ENCODE measurements around the gene ACIN1.

ACIN1 gene

GRCh38 chr14:23013054-23013748 lies 81.7 kb downstream of the ACIN1 start:
- no CpG with 5 or more reads among the region's 6 CpGs for WGBS (ENCODE audit: insufficient coverage, insufficient read length)

GRCh38 chr14:23009939-23010726 lies 84.8 kb downstream of the ACIN1 start, which contains the start of gene C14orf93:
Gene C14orf93 (minus strand): TSS chr14:23010143. CDS start chr14:22999023, 11,120 bp downstream.
- Histone ChIP-seq H3K9me3 (ENCODE audit: control insufficient read depth, insufficient read depth, low read length) (no peaks in the 10 kb centered on the region), H3K36me3 (ENCODE audit: control insufficient read depth, insufficient read depth, low read length) (no peaks in the 10 kb centered on the region), H3K27ac (ENCODE audit: low read length) (no peak within 1 kb of the TSS), H3K4me3 (ENCODE audit: low read length) (peak within 1 kb of the TSS; percentile 28; the same call in 1 of the 2 replicates), H3K27me3 (ENCODE audit: control insufficient read depth, insufficient read depth, low read length) (no peaks in the 10 kb centered on the region), H3K4me1 (ENCODE audit: control insufficient read depth, insufficient read depth, low read length) (no peaks in the 10 kb centered on the region; the same call in 1 of the 2 replicates)
- WGBS (ENCODE audit: insufficient coverage, insufficient read length), result no CpG with 5 or more reads among the region's 40 CpGs
- DNase-seq (ENCODE audit: low read depth, low spot score), result no peak

More at GRCh38 chr14:23013054-23013748, 81.7 kb downstream of the ACIN1 start:
- Histone ChIP-seq H3K27ac (ENCODE audit: low read length) (no peak overlapping the region), H3K4me3 (ENCODE audit: low read length) (no peak overlapping the region), H3K27me3 (ENCODE audit: control insufficient read depth, insufficient read depth, low read length) (no peaks in the 10 kb centered on the region), H3K4me1 (ENCODE audit: control insufficient read depth, insufficient read depth, low read length) (no peaks in the 10 kb centered on the region), H3K9me3 (ENCODE audit: control insufficient read depth, insufficient read depth, low read length) (no peaks in the 10 kb centered on the region), H3K36me3 (ENCODE audit: control insufficient read depth, insufficient read depth, low read length) (no peaks in the 10 kb centered on the region)
- no peak for DNase-seq (ENCODE audit: low read depth, low spot score)

- H3K4me1 ChIP-seq (ENCODE audit: control insufficient read depth, insufficient read depth, low read length), result no peaks in the 10 kb centered on the region; the same call in 1 of the 2 replicates
- no peaks in the 10 kb centered on the region for H3K9me3 ChIP-seq (ENCODE audit: control insufficient read depth, insufficient read depth, low read length)
- H3K4me3 ChIP-seq (ENCODE audit: low read length), result no peak overlapping the region
- no peaks in the 10 kb centered on the region for H3K27me3 ChIP-seq (ENCODE audit: control insufficient read depth, insufficient read depth, low read length)
- DNase-seq (ENCODE audit: low read depth, low spot score), result no peak
- H3K27ac ChIP-seq (ENCODE audit: low read length), result no peak overlapping the region
- H3K36me3 ChIP-seq (ENCODE audit: control insufficient read depth, insufficient read depth, low read length), result no peaks in the 10 kb centered on the region
- WGBS (ENCODE audit: insufficient coverage, insufficient read length), result no CpG with 5 or more reads among the region's 8 CpGs
These were observed 85.4 kb downstream of the ACIN1 start for GRCh38 chr14:23009483-23009938.

GRCh38 chr14:23008831-23009230 lies 86.1 kb downstream of the ACIN1 start:
- no peak for DNase-seq (ENCODE audit: low read depth, low spot score)
- H3K4me3 ChIP-seq (ENCODE audit: low read length), result no peak overlapping the region
- no peaks in the 10 kb centered on the region for H3K36me3 ChIP-seq (ENCODE audit: control insufficient read depth, insufficient read depth, low read length)
- WGBS (ENCODE audit: insufficient coverage, insufficient read length), result no CpG with 5 or more reads among the region's 3 CpGs
- H3K27me3 ChIP-seq (ENCODE audit: control insufficient read depth, insufficient read depth, low read length), result no peaks in the 10 kb centered on the region
- no peaks in the 10 kb centered on the region; the same call in 1 of the 2 replicates for H3K4me1 ChIP-seq (ENCODE audit: control insufficient read depth, insufficient read depth, low read length)
- no peaks in the 10 kb centered on the region for H3K9me3 ChIP-seq (ENCODE audit: control insufficient read depth, insufficient read depth, low read length)
- H3K27ac ChIP-seq (ENCODE audit: low read length), result no peak overlapping the region
